Natural killer cell (primary cell): Measurements from ENCODE around the gene SBDS. TPM values are rescaled to one million over a fixed set of nuclear protein-coding genes. Genes with fewer than 3 reads are reported as not detected.
"Not testable (repeated sequence)": the region's sequence is repeated elsewhere in the genome, so short reads cannot be mapped to it uniquely, and the experiment has no call there.

Source experiments
- ATAC-seq, 3 donors: fragments of 150-1000 bp in 2 of 3; fragments of 200-7000 bp in 1 of 3; cut with Tn5 transposase; 1 replicate in 1 of 3; 2 replicates in 2 of 3; pipeline ENCODE4 v1.10.0; 2021; ENCODE audit warnings: mild to moderate bottlenecking in 2 of 3, moderate library complexity in 2 of 3
- DNase-seq, 2 donors: peaks; one replicate each; pipeline versions ENCODE4 v3.0.0 to v3.0.0-alpha.2; 2013 to 2021; ENCODE audit warnings: mixed read lengths in 1 of 2
- H3K27ac ChIP-seq: one replicate; pipeline ENCODE4 v1.5.1; 2013; ENCODE audit warnings: mild to moderate bottlenecking, low read length
- H3K27me3 ChIP-seq: one replicate; pipeline ENCODE4 v1.6.1; 2013; ENCODE audit warnings: low read length; ENCODE audit not compliant: control insufficient read depth, insufficient read depth
- H3K36me3 ChIP-seq: one replicate; pipeline ENCODE4 v1.6.1; 2013; ENCODE audit warnings: low read length; ENCODE audit not compliant: control insufficient read depth, insufficient read depth
- H3K4me1 ChIP-seq: one replicate; pipeline ENCODE4 v1.6.1; 2013; ENCODE audit warnings: low read length; ENCODE audit not compliant: control insufficient read depth, insufficient read depth
- H3K4me3 ChIP-seq: one replicate; pipeline ENCODE4 v1.5.1; 2013; ENCODE audit warnings: low read length
- H3K9me3 ChIP-seq: one replicate; pipeline ENCODE4 v1.6.1; 2013; ENCODE audit warnings: low read length; ENCODE audit not compliant: control insufficient read depth, insufficient read depth
- H3K27ac Mint-ChIP-seq, 2 donors: one replicate each; pipeline ENCODE4 v1.8.0; 2022; ENCODE audit warnings: mild to moderate bottlenecking in 2 of 2, mixed read lengths in 2 of 2, moderate library complexity in 1 of 2
- H3K27me3 Mint-ChIP-seq, 2 donors: one replicate each; pipeline ENCODE4 v1.8.0; 2022; ENCODE audit warnings: low read depth in 2 of 2, mixed read lengths in 2 of 2
- H3K36me3 Mint-ChIP-seq: one replicate; pipeline ENCODE4 v1.8.0; 2022; ENCODE audit warnings: mixed read lengths
- H3K4me1 Mint-ChIP-seq, 2 donors: one replicate each; pipeline ENCODE4 v1.8.0; 2022; ENCODE audit warnings: mixed read lengths in 2 of 2
- H3K4me3 Mint-ChIP-seq: one replicate; pipeline ENCODE4 v1.8.0; 2022; ENCODE audit warnings: mild to moderate bottlenecking, moderate library complexity, mixed read lengths
- H3K9me3 Mint-ChIP-seq, 2 donors: one replicate each; pipeline ENCODE4 v1.8.0; 2022; ENCODE audit warnings: mixed read lengths in 2 of 2
- WGBS: methylation state at CpG from one replicate; pipeline ENCODE4 v1.1.7; 2013; ENCODE audit warnings: missing lambda C conversion rate; ENCODE audit not compliant: insufficient coverage; 5-methylcytosine and 5-hydroxymethylcytosine counted together
- intact Hi-C: fragments of 100-400 bp; cut with micrococcal nuclease; formaldehyde crosslinking; loops from one replicate; pipeline ENCODE4 v1.14.2; 2022
- total RNA-seq, 4 donors: library from RNA; stranded (reverse); fragments of 120-200 nt in 1 of 4; gene quantifications; one replicate each; pipeline versions ENCODE4 v1.2.3 to v1.2.4, GENCODE V29; 2013 to 2022
- TF ChIP-seq, protein P1 (sequence below): fragments of 200-600 bp; IDR thresholded peaks from one replicate; pipeline ENCODE4 v1.8.0; 2022; ENCODE audit warnings: antibody characterized with exemption

The SBDS gene
- total RNA-seq, 3 donors from 2014 or later (not counting 1 experiment from before 2014, with no cell fraction given): 183 to 308 (median 199) TPM

DNA sequence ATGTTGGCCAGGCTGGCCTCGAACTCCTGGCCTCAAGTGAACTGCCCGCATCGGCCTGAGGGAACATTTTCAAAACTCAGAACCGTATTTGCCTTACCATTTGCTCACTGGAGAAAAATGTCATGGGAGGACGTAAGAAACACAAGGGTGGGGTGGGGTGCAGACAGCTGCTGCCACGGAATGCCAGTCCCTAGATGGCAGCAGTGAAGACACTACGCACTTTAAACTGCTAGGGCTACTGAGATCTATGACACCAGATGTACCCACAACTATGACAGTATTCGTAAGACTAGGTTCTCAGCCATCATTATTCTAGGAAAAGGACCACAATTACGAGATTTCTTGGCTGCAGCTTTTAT lies 716 bp downstream of the SBDS start:
- intact Hi-C loops: loop anchor here (2.0 to 10.0 kb wide), 4 partner anchors 150 to 1240 kb away; partner anchors contain the start of gene RABGEF1
- Histone ChIP-seq H3K27ac (peak overlapping the region; percentile 97), H3K36me3 (peaks cover 19% of the 10 kb centered on the region), H3K4me3 (peak overlapping the region; percentile 76)
- Mint-ChIP-seq H3K4me1 (peaks cover 29% of the 10 kb centered on the region in 2 donors), H3K27ac (peak overlapping the region; percentile 95 to 96), H3K4me3 (peak overlapping the region; percentile 98)
- H3K9me3 ChIP-seq, H3K9me3 Mint-ChIP-seq, H3K27me3 Mint-ChIP-seq, H3K36me3 Mint-ChIP-seq, H3K4me1 ChIP-seq, H3K27me3 ChIP-seq: not testable (repeated sequence)
- TF ChIP-seq, protein P1, sequence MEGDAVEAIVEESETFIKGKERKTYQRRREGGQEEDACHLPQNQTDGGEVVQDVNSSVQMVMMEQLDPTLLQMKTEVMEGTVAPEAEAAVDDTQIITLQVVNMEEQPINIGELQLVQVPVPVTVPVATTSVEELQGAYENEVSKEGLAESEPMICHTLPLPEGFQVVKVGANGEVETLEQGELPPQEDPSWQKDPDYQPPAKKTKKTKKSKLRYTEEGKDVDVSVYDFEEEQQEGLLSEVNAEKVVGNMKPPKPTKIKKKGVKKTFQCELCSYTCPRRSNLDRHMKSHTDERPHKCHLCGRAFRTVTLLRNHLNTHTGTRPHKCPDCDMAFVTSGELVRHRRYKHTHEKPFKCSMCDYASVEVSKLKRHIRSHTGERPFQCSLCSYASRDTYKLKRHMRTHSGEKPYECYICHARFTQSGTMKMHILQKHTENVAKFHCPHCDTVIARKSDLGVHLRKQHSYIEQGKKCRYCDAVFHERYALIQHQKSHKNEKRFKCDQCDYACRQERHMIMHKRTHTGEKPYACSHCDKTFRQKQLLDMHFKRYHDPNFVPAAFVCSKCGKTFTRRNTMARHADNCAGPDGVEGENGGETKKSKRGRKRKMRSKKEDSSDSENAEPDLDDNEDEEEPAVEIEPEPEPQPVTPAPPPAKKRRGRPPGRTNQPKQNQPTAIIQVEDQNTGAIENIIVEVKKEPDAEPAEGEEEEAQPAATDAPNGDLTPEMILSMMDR: peak; percentile 22
- 2% methylated on average over 9 of the region's 9 CpGs for WGBS
- DNase-seq (peak; percentile 35 to 80), ATAC-seq (peak; percentile 46 to 63 (median 47))

DNA sequence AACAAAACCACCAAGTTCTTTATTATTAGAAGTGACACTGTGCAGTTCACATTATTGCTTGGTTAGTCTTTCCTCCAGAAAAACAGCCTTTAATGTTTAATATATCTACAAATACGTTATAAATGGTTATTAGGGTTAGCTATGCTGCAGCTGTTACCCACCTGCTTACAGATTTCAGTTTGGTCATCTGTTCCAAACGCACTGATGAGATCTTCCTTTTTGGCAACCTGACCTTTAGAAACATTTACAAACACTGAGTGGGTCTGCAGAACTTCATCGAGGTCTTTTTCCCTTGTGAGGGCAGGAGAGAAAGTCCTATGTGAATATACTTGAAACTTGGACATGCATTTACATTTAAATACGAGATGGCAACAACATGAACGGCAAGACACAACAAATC lies 1.3 kb downstream of the SBDS start:
- not testable (repeated sequence) for H3K27me3 ChIP-seq, ATAC-seq, H3K4me1 ChIP-seq, H3K27me3 Mint-ChIP-seq, H3K4me3 ChIP-seq, H3K9me3 ChIP-seq, H3K36me3 Mint-ChIP-seq, H3K9me3 Mint-ChIP-seq, DNase-seq
- Histone ChIP-seq H3K36me3 (peaks cover 19% of the 10 kb centered on the region), H3K27ac (peak overlapping the region; percentile 97)
- Mint-ChIP-seq H3K4me3 (peak overlapping the region; percentile 98), H3K4me1 (peaks cover 29% of the 10 kb centered on the region in 2 donors), H3K27ac (peak overlapping the region; percentile 95 to 96)
- intact Hi-C loops: loop anchor here (2.0 to 10.0 kb wide), 3 partner anchors 149 to 1239 kb away; partner anchors contain the start of gene RABGEF1
- WGBS: 71% methylated on average over 1 of the region's 5 CpGs

DNA sequence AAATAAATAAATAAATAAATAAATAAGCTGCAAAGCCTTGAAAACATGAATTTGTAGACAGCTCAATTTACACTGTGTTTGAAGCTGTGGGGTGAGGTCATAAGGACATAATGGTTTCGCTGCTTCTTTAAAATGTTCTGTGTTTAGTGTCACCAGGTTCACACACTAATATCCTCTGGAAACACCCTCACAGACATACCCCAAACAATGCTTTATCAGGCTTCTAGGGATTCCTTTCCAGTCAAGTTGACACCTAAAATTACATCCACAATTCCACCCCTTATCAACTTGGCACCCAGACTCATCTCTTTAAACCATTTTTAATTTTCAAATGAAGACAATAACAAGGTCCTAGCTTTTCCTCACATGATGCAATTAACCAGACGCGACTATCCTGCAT lies 5.8 kb downstream of the SBDS start:
- H3K36me3 ChIP-seq: peaks cover 34% of the 10 kb centered on the region
- H3K4me3 ChIP-seq, H3K27me3 ChIP-seq, H3K4me1 ChIP-seq, ATAC-seq, H3K27ac ChIP-seq, H3K9me3 Mint-ChIP-seq, H3K9me3 ChIP-seq, intact Hi-C loops, H3K4me3 Mint-ChIP-seq, H3K27me3 Mint-ChIP-seq, DNase-seq, H3K27ac Mint-ChIP-seq: not testable (repeated sequence)
- H3K4me1 Mint-ChIP-seq: peaks cover 12 to 13% of the 10 kb centered on the region in 2 donors
- no CpG with 5 or more reads among the region's 3 CpGs for WGBS
- peaks cover 21% of the 10 kb centered on the region for H3K36me3 Mint-ChIP-seq

GRCh38 chr7:66980336-66980735 lies 15.1 kb downstream of the SBDS start:
- peaks cover 11% of the 10 kb centered on the region for H3K36me3 Mint-ChIP-seq
- H3K27ac Mint-ChIP-seq, H3K27me3 ChIP-seq, H3K4me1 Mint-ChIP-seq, H3K4me3 ChIP-seq, ATAC-seq, H3K4me3 Mint-ChIP-seq, H3K4me1 ChIP-seq, H3K27ac ChIP-seq, H3K9me3 Mint-ChIP-seq, DNase-seq, intact Hi-C loops, H3K36me3 ChIP-seq, H3K27me3 Mint-ChIP-seq: not testable (repeated sequence)
- peaks cover 15% of the 10 kb centered on the region for H3K9me3 ChIP-seq
- WGBS: 100% methylated on average over 1 of the region's 1 CpG

DNA sequence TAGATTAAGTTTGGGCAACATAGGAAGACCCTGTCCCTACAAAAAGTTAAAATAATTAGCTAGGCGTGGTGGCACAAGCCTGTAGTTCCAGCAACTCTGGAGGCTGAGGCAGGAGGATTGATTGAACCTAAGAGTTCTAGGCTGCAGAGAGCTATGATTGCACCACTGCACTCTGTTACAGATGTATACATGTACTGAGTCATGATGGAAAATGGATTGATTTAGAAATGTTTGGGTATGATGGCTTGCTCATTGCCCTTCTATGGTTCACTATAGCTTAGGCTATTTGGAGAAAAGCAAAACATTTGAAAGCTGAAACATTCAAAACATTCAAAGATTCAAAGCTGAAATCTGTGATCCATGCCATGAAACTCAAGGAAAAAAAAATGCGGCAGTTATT lies 16.4 kb downstream of the SBDS start:
- H3K4me3 Mint-ChIP-seq, H3K27me3 Mint-ChIP-seq, H3K4me1 Mint-ChIP-seq: not testable (repeated sequence)

GRCh38 chr7:66978312-66978711 lies 17.1 kb downstream of the SBDS start:
- H3K27ac Mint-ChIP-seq, H3K27me3 Mint-ChIP-seq, DNase-seq, H3K4me1 ChIP-seq, H3K4me3 ChIP-seq, H3K36me3 ChIP-seq, H3K27ac ChIP-seq, ATAC-seq, H3K4me1 Mint-ChIP-seq, H3K4me3 Mint-ChIP-seq, H3K9me3 Mint-ChIP-seq, intact Hi-C loops, H3K27me3 ChIP-seq: not testable (repeated sequence)
- no CpG with 5 or more reads among the region's 5 CpGs for WGBS
- peaks cover 15% of the 10 kb centered on the region for H3K9me3 ChIP-seq
- peaks cover 11% of the 10 kb centered on the region for H3K36me3 Mint-ChIP-seq

More for the DNA sequence above, 16.4 kb downstream of the SBDS start:
- peaks cover 15% of the 10 kb centered on the region for H3K9me3 ChIP-seq
- H3K4me1 ChIP-seq, H3K9me3 Mint-ChIP-seq, H3K4me3 ChIP-seq, H3K27ac ChIP-seq, H3K36me3 ChIP-seq, ATAC-seq, DNase-seq, intact Hi-C loops, H3K27ac Mint-ChIP-seq, H3K27me3 ChIP-seq: not testable (repeated sequence)
- peaks cover 11% of the 10 kb centered on the region for H3K36me3 Mint-ChIP-seq
- 89% methylated on average over 2 of the region's 2 CpGs for WGBS
